ENCODE measurements around the gene DOCK1. TPM values are rescaled to one million over a fixed set of nuclear protein-coding genes. Genes with fewer than 3 reads are reported as not detected.

Gene DOCK1
- polyA plus RNA-seq, 1 of the 3 experiments (the other 2 are of a cell fraction) = 15.5 TPM

DNA sequence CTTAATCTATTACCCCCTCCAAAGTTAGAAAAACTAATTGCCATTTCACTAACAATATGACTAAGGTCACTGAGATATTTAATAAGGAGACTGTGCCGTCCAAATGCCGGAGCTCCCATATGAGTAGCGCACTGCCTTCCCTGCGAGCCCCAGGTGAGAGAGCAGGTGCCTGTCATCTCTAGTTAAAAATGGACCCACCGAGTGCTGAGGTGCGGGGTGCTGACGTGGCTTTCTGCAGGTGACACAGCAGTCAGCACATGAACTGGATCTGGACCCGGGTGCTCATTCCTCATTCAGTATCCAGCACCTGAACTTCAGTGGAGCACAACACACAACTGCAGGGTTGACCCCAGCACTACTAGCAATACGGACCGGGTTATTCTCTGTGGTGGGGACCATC lies 505.8 kb downstream of the DOCK1 start:
- Histone ChIP-seq H3K9me2 (no peaks in the 10 kb centered on the region), H3K9me3 (no peaks in the 10 kb centered on the region)
- 96% methylated on average over 7 of the region's 10 CpGs for WGBS (ENCODE audit: low lambda C conversion rate)

DNA sequence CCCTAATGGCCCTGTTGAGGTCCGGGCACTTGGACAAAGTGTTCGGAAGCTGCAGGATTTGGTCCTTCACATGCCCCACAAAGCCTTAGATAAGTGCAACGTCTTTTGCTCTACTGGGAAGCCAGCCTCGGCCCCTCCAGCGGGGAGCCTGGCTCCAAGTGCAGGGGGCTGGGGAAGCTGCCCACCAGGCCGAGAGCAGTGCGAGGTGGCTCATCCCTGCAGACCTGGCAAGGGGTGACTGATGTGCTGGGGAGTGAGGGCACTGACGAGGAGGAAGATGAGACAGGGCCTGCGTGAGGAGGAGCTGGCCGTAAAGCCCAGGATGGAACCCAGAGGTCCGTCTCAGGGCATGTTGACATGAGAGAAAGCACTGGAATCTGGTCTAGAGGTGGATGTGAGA lies 508.1 kb downstream of the DOCK1 start:
- H3K79me2 ChIP-seq (ENCODE audit: insufficient read depth) = no peaks in the 10 kb centered on the region
- WGBS (ENCODE audit: low lambda C conversion rate) = 96% methylated on average over 7 of the region's 11 CpGs
- TF ChIP-seq EZH2phosphoT487 (IDR thresholded peaks at IDR 0.05; ENCODE audit: borderline replicate concordance, low read depth) = no peak
- TF ChIP-seq MEF2A (IDR thresholded peaks at IDR 0.05; ENCODE audit: borderline replicate concordance, low read depth) = no peak
- no peak for TF ChIP-seq ELF1 (IDR thresholded peaks at IDR 0.05)
- TF ChIP-seq MXI1 (IDR thresholded peaks at IDR 0.05; ENCODE audit: low read depth, low read length) = no peak
- TF ChIP-seq, protein P1, sequence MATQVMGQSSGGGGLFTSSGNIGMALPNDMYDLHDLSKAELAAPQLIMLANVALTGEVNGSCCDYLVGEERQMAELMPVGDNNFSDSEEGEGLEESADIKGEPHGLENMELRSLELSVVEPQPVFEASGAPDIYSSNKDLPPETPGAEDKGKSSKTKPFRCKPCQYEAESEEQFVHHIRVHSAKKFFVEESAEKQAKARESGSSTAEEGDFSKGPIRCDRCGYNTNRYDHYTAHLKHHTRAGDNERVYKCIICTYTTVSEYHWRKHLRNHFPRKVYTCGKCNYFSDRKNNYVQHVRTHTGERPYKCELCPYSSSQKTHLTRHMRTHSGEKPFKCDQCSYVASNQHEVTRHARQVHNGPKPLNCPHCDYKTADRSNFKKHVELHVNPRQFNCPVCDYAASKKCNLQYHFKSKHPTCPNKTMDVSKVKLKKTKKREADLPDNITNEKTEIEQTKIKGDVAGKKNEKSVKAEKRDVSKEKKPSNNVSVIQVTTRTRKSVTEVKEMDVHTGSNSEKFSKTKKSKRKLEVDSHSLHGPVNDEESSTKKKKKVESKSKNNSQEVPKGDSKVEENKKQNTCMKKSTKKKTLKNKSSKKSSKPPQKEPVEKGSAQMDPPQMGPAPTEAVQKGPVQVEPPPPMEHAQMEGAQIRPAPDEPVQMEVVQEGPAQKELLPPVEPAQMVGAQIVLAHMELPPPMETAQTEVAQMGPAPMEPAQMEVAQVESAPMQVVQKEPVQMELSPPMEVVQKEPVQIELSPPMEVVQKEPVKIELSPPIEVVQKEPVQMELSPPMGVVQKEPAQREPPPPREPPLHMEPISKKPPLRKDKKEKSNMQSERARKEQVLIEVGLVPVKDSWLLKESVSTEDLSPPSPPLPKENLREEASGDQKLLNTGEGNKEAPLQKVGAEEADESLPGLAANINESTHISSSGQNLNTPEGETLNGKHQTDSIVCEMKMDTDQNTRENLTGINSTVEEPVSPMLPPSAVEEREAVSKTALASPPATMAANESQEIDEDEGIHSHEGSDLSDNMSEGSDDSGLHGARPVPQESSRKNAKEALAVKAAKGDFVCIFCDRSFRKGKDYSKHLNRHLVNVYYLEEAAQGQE (IDR thresholded peaks at IDR 0.05; ENCODE audit: low read depth, low read length) = no peak
- TF ChIP-seq TAF1 (IDR thresholded peaks at IDR 0.05; ENCODE audit: borderline replicate concordance, low read depth, low read length) = no peak
- TF ChIP-seq, protein P2, sequence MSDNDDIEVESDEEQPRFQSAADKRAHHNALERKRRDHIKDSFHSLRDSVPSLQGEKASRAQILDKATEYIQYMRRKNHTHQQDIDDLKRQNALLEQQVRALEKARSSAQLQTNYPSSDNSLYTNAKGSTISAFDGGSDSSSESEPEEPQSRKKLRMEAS (IDR thresholded peaks at IDR 0.05; ENCODE audit: low read depth) = no peak
- no peak for TF ChIP-seq SMC3 (IDR thresholded peaks at IDR 0.05; ENCODE audit: low read depth, low read length)
- no peak for TF ChIP-seq CHD2 (IDR thresholded peaks at IDR 0.05; ENCODE audit: low read length, partially characterized antibody)
- no peak for DNase-seq
- ChIA-PET POLR2A (interaction anchor here (0.6 kb wide), 1 partner anchor 1655 kb away, joined by 4 read pairs; no protein-coding TSS in a partner anchor), CTCF (no interaction called here)
- no peaks in the 10 kb centered on the region for H4K20me1 ChIP-seq (ENCODE audit: insufficient read depth)
- H2AFZ ChIP-seq (ENCODE audit: low read depth) = no peak overlapping the region
- H3K9me3 ChIP-seq = no peaks in the 10 kb centered on the region
- no peak overlapping the region for H3K4me3 ChIP-seq (ENCODE audit: low read depth in 2 of 2, low read length in 1 of 2)
- peaks cover 0 to 2% of the 10 kb centered on the region in 2 experiments; a peak in 1 of 4 replicates for H3K4me1 ChIP-seq (ENCODE audit: control insufficient read depth in 1 of 2, insufficient read depth in 2 of 2, low read depth in 1 of 2, low read length in 1 of 2)
- H3F3A ChIP-seq (replicated peaks; ENCODE audit: insufficient read depth) = no peaks in the 10 kb centered on the region
- H3K4me2 ChIP-seq = no peak overlapping the region
- H3K27me3 ChIP-seq (ENCODE audit: insufficient read depth) = no peaks in the 10 kb centered on the region
- H3K27ac ChIP-seq (ENCODE audit: low read depth in 2 of 2, low read length in 1 of 2) = no peak overlapping the region
- H3K36me3 ChIP-seq (replicated peaks in 1 of 2; ENCODE audit: control insufficient read depth in 1 of 2, insufficient read depth in 2 of 2, low read length in 1 of 2) = peaks cover 5 to 13% of the 10 kb centered on the region in 2 experiments
- H3K9ac ChIP-seq = no peak overlapping the region
- H3K9me2 ChIP-seq = no peaks in the 10 kb centered on the region

More for the DNA sequence above, 505.8 kb downstream of the DOCK1 start:
- H3K9ac ChIP-seq = no peak overlapping the region
- no peaks in the 10 kb centered on the region for H3K79me2 ChIP-seq (ENCODE audit: insufficient read depth)
- TF ChIP-seq GABPA (IDR thresholded peaks at IDR 0.05; ENCODE audit: low read depth) = no peak
- no peak for TF ChIP-seq RFX5 (IDR thresholded peaks at IDR 0.05; ENCODE audit: low read length)
- TF ChIP-seq, protein P3, sequence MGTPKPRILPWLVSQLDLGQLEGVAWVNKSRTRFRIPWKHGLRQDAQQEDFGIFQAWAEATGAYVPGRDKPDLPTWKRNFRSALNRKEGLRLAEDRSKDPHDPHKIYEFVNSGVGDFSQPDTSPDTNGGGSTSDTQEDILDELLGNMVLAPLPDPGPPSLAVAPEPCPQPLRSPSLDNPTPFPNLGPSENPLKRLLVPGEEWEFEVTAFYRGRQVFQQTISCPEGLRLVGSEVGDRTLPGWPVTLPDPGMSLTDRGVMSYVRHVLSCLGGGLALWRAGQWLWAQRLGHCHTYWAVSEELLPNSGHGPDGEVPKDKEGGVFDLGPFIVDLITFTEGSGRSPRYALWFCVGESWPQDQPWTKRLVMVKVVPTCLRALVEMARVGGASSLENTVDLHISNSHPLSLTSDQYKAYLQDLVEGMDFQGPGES (IDR thresholded peaks at IDR 0.05; ENCODE audit: low read depth, low read length) = no peak
- TF ChIP-seq TCF12 (IDR thresholded peaks at IDR 0.05) = no peak
- no peak for TF ChIP-seq NFIC (IDR thresholded peaks at IDR 0.05; ENCODE audit: borderline replicate concordance)
- no peak for TF ChIP-seq NRF1 (IDR thresholded peaks at IDR 0.05; ENCODE audit: low read depth, low read length)
- TF ChIP-seq RCOR1 (IDR thresholded peaks at IDR 0.05; ENCODE audit: low read length) = no peak
- no peak for DNase-seq
- ChIA-PET CTCF (no interaction called here), POLR2A (no interaction called here)
- H3F3A ChIP-seq (replicated peaks; ENCODE audit: insufficient read depth) = no peaks in the 10 kb centered on the region
- no peak overlapping the region for H3K27ac ChIP-seq (ENCODE audit: low read depth in 2 of 2, low read length in 1 of 2)
- no peaks in the 10 kb centered on the region for H4K20me1 ChIP-seq (ENCODE audit: insufficient read depth)
- H3K36me3 ChIP-seq (replicated peaks in 1 of 2; ENCODE audit: control insufficient read depth in 1 of 2, insufficient read depth in 2 of 2, low read length in 1 of 2) = peaks cover 7 to 9% of the 10 kb centered on the region in 2 experiments
- no peak overlapping the region for H2AFZ ChIP-seq (ENCODE audit: low read depth)
- H3K4me2 ChIP-seq = no peak overlapping the region
- H3K27me3 ChIP-seq (ENCODE audit: insufficient read depth) = no peaks in the 10 kb centered on the region
- H3K4me1 ChIP-seq (ENCODE audit: control insufficient read depth in 1 of 2, insufficient read depth in 2 of 2, low read depth in 1 of 2, low read length in 1 of 2) = peaks cover 0 to 5% of the 10 kb centered on the region in 2 experiments; a peak in 1 of 4 replicates
- no peak overlapping the region for H3K4me3 ChIP-seq (ENCODE audit: low read depth in 2 of 2, low read length in 1 of 2)

Data from SK-N-SH (cell line).